ENCODE data around the gene FMO1.

DNA sequence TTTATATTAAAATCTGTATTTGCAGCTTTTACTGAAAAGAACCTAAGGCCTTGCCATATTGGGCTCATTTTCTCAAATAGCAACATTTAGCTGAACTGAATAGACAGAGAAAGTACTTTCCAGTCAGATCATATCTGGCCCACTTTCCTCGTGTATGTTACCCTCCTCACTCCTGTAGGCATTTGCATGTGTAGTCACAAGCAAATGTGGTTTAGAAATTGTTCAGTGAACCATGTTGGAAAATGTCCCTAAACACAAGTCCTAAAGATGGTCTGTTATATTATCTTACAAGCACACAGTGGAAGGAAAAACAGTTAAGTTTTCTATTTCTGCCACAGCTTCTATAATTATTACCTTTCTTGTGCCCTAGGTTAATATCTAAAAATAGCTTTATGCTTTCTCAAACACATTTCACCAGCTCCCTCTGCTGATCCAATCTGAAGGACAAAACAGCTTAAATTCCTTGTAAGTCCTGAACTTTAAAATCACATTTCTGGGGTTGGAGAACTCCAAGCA lies 65.1 kb downstream of the FMO1 start:
- TF ChIP-seq, protein P1, sequence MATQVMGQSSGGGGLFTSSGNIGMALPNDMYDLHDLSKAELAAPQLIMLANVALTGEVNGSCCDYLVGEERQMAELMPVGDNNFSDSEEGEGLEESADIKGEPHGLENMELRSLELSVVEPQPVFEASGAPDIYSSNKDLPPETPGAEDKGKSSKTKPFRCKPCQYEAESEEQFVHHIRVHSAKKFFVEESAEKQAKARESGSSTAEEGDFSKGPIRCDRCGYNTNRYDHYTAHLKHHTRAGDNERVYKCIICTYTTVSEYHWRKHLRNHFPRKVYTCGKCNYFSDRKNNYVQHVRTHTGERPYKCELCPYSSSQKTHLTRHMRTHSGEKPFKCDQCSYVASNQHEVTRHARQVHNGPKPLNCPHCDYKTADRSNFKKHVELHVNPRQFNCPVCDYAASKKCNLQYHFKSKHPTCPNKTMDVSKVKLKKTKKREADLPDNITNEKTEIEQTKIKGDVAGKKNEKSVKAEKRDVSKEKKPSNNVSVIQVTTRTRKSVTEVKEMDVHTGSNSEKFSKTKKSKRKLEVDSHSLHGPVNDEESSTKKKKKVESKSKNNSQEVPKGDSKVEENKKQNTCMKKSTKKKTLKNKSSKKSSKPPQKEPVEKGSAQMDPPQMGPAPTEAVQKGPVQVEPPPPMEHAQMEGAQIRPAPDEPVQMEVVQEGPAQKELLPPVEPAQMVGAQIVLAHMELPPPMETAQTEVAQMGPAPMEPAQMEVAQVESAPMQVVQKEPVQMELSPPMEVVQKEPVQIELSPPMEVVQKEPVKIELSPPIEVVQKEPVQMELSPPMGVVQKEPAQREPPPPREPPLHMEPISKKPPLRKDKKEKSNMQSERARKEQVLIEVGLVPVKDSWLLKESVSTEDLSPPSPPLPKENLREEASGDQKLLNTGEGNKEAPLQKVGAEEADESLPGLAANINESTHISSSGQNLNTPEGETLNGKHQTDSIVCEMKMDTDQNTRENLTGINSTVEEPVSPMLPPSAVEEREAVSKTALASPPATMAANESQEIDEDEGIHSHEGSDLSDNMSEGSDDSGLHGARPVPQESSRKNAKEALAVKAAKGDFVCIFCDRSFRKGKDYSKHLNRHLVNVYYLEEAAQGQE (IDR thresholded peaks at IDR 0.05; ENCODE audit: low read depth): no peak; the same call in 1 of the 2 replicates
- TF ChIP-seq CEBPB (IDR thresholded peaks at IDR 0.05; ENCODE audit: low read depth) (no peak), POLR2A (IDR thresholded peaks at IDR 0.05; ENCODE audit: borderline replicate concordance, extremely low read depth, insufficient read depth, insufficient read length) (no peak), POLR2AphosphoS5 (IDR thresholded peaks at IDR 0.05; ENCODE audit: low read depth, low read length) (no peak), EZH2 (IDR thresholded peaks at IDR 0.05) (no peak)
- TF ChIP-seq, protein P2, sequence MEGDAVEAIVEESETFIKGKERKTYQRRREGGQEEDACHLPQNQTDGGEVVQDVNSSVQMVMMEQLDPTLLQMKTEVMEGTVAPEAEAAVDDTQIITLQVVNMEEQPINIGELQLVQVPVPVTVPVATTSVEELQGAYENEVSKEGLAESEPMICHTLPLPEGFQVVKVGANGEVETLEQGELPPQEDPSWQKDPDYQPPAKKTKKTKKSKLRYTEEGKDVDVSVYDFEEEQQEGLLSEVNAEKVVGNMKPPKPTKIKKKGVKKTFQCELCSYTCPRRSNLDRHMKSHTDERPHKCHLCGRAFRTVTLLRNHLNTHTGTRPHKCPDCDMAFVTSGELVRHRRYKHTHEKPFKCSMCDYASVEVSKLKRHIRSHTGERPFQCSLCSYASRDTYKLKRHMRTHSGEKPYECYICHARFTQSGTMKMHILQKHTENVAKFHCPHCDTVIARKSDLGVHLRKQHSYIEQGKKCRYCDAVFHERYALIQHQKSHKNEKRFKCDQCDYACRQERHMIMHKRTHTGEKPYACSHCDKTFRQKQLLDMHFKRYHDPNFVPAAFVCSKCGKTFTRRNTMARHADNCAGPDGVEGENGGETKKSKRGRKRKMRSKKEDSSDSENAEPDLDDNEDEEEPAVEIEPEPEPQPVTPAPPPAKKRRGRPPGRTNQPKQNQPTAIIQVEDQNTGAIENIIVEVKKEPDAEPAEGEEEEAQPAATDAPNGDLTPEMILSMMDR (IDR thresholded peaks at IDR 0.05 in 2 of 3, conservative IDR thresholded peaks at IDR 0.05 in 1 of 3; ENCODE audit: borderline replicate concordance in 1 of 3, insufficient read depth in 1 of 3, low read depth in 2 of 3, low read length in 2 of 3): no peak
- TF ChIP-seq, protein P3, sequence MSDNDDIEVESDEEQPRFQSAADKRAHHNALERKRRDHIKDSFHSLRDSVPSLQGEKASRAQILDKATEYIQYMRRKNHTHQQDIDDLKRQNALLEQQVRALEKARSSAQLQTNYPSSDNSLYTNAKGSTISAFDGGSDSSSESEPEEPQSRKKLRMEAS (IDR thresholded peaks at IDR 0.05): no peak

Measured in HCT116 (cell line).